Breast epithelium (tissue), 4 donors: Measurements from ENCODE around the gene SNX33. TPM values are rescaled to one million over a fixed set of nuclear protein-coding genes. Genes with fewer than 3 reads are reported as not detected.
"Not testable (repeated sequence)": the region's sequence is repeated elsewhere in the genome, so short reads cannot be mapped to it uniquely, and the experiment has no call there.

ENCODE experiments used
- DNase-seq, 2 donors: peaks; one replicate each; pipeline ENCODE4 v3.0.0-alpha.2; 2019; ENCODE audit warnings: low spot score in 2 of 2
- H3K27ac ChIP-seq, 2 donors: fragments of 200-600 bp; sonication (generic) in 1 of 2; one replicate each; pipeline ENCODE4 v1.5.1; 2016 to 2019; ENCODE audit warnings: mild to moderate bottlenecking in 1 of 2
- H3K27me3 ChIP-seq, 2 donors: fragments of 200-600 bp; sonication (generic) in 1 of 2; one replicate each; pipeline versions ENCODE4 v1.5.1 to v1.6.0; 2017 to 2019; ENCODE audit warnings: control low read depth in 1 of 2, mild to moderate bottlenecking in 1 of 2
- H3K36me3 ChIP-seq: fragments of 200-600 bp; one replicate; pipeline ENCODE4 v1.5.1; 2019
- H3K4me1 ChIP-seq, 2 donors: fragments of 200-600 bp; sonication (generic); one replicate each; pipeline ENCODE4 v1.5.1; 2016 to 2019; ENCODE audit warnings: control low read depth in 1 of 2
- H3K4me3 ChIP-seq, 3 donors: fragments of 200-600 bp; sonication (generic); 1 replicate in 2 of 3; 2 replicates in 1 of 3; pipeline ENCODE4 v1.5.1; 2016 to 2019; ENCODE audit warnings: mild to moderate bottlenecking in 3 of 3, moderate library complexity in 2 of 3
- H3K9me3 ChIP-seq, 2 donors: fragments of 200-600 bp; sonication (generic) in 1 of 2; one replicate each; pipeline ENCODE4 v1.5.1; 2016 to 2019; ENCODE audit warnings: control low read depth in 1 of 2
- POLR2A ChIP-seq: fragments of 450-650 bp; IDR thresholded peaks from one replicate; pipeline ENCODE4 v1.6.1; 2016; ENCODE audit warnings: antibody characterized with exemption, mild to moderate bottlenecking, moderate library complexity
- POLR2AphosphoS5 ChIP-seq, 3 donors: sonication (generic); formaldehyde crosslinking; IDR thresholded peaks; one replicate each; pipeline ENCODE4 v1.6.1; 2017; ENCODE audit warnings: antibody characterized with exemption in 3 of 3
- intact Hi-C: fragments of 100-400 bp; cut with DNase I; formaldehyde crosslinking; loops from one replicate; pipeline ENCODE4 v1.15.1; 2023; ENCODE audit warnings: low total_unique reads
- total RNA-seq, 3 donors: library from RNA; depleted of rRNA; stranded (reverse); fragments of >200 nt; gene quantifications; one replicate each; pipeline ENCODE4 v1.1.0, GENCODE V29; 2016
- TF ChIP-seq, protein P1 (sequence below), 3 donors: fragments of 450-650 bp; IDR thresholded peaks; one replicate each; pipeline ENCODE4 v1.5.1; 2016 to 2017; ENCODE audit warnings: antibody characterized with exemption in 3 of 3, mild to moderate bottlenecking in 3 of 3, moderate library complexity in 3 of 3

The SNX33 gene
- total RNA-seq, 3 donors from 2014 or later = 32.8 to 42.7 (median 36.3) TPM

DNA sequence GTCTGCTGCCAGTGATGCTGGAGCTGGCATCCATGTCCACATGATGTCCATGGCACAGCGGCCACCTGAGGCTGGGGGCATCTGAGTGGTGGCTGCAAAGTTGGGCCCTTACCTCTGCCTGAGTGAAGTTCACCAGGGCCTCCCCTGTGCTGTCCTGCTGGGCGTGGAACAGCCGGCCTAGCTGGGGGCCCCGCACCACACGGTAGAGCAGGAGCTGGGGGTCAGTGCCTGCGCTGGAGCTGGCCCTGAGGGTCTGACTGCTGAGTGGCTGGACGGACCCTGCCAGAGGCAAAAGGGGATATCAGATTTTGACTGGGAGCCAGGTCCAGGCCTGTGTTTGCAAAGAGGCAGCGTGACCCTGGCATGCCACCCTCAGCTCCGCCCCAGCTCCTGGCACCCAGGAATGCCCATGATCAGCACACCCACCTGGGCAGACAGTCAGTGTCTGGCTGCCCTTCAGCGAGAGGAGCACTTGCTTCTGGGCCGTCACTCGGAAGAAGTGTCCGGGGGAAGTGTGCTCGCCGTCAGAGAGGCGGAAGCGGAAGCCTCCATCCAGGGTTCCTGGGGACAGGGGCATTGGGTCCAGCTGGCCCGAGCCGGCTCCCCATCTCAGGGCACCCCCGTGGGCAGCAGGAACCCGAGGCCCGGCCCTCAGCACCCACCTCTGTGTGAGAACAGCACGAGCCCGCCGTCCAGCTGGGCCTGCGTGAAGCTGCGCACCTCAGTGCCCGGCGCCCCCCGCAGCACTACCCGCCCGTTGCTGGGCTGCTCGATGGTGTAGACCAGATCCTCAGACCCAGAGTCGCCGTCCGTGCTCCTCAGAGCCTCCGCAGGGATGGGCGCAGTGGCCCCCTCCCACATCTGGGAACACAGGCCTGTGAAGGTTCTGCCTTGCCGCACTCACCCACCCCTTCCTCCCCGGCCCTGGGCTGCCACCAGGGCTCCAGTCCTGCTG is 34.7 kb downstream of the SNX33 start:
- no peak overlapping the region for H3K27ac ChIP-seq
- no peak for DNase-seq
- no peaks in the 10 kb centered on the region for H3K36me3 ChIP-seq
- peaks cover 0 to 4% of the 10 kb centered on the region in 2 donors for H3K4me1 ChIP-seq
- H3K9me3 ChIP-seq = no peaks in the 10 kb centered on the region
- intact Hi-C loops = no loop called here
- TF ChIP-seq, protein P1, sequence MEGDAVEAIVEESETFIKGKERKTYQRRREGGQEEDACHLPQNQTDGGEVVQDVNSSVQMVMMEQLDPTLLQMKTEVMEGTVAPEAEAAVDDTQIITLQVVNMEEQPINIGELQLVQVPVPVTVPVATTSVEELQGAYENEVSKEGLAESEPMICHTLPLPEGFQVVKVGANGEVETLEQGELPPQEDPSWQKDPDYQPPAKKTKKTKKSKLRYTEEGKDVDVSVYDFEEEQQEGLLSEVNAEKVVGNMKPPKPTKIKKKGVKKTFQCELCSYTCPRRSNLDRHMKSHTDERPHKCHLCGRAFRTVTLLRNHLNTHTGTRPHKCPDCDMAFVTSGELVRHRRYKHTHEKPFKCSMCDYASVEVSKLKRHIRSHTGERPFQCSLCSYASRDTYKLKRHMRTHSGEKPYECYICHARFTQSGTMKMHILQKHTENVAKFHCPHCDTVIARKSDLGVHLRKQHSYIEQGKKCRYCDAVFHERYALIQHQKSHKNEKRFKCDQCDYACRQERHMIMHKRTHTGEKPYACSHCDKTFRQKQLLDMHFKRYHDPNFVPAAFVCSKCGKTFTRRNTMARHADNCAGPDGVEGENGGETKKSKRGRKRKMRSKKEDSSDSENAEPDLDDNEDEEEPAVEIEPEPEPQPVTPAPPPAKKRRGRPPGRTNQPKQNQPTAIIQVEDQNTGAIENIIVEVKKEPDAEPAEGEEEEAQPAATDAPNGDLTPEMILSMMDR (IDR thresholded peaks at IDR 0.05) = no peak
- TF ChIP-seq POLR2AphosphoS5 (IDR thresholded peaks at IDR 0.05) (no peak), POLR2A (no peak)
- no peak overlapping the region for H3K4me3 ChIP-seq
- no peaks in the 10 kb centered on the region for H3K27me3 ChIP-seq

DNA sequence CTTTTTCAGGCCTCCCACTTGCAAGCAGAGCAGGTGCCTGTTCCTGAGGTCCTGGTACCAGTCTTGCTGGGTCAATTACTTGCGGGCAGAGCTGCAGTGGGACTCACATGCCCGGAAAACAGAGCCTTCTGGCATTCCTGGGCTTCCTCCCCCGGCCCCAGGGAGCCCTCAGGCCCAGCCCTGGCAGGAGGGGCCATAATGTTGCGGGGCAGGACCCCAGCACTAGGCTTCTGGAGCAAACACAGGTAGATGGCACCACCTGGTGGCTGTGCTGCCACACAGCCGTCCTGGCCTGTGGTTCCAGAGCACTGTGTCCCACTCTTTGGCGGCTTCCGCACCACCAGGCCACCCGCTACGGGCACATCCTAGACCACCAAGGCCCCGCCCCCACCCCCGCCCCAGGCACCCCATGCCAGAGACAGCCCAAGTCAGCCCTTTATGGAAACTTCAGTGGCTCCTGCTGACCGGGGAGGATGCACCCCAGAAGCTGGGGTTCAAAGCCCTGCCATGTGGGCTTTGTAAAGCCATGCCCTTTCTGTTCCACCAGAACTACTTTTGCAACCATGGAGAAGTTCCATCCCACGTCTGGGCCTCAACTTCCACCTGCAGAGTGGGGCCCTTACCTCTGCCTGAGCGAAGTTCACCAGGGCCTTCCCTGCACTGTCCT is 36.1 kb downstream of the SNX33 start:
- H3K4me1 ChIP-seq, H3K4me3 ChIP-seq, H3K9me3 ChIP-seq, H3K27me3 ChIP-seq, DNase-seq, intact Hi-C loops, H3K27ac ChIP-seq, H3K36me3 ChIP-seq: not testable (repeated sequence)
- TF ChIP-seq, protein P1 (IDR thresholded peaks at IDR 0.05) = peak; percentile 31 to 80 (median 64)

DNA sequence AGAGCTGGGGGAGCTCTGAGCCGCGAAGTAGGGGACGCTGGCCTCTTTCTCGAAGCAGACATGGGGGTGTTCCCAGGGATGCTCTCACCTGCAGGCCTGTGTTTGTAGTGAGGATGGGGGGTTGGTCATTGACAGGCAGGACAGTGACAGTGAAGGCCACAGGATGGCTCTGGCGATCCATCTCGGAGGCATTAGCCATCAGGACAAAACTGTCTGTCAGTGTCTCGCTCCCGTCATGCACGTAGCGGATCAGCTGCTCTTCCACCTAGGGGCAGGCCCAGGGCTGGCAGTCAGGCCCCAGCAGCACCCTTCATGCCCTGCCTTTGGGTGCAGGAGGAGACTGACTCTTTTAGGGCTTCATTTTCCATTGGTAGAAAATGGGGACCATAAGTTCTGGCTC is 36.9 kb downstream of the SNX33 start:
- Histone ChIP-seq H3K4me3 (no peak overlapping the region), H3K27ac (no peak overlapping the region), H3K27me3 (no peaks in the 10 kb centered on the region), H3K36me3 (no peaks in the 10 kb centered on the region), H3K4me1 (peaks cover 0 to 4% of the 10 kb centered on the region in 2 donors), H3K9me3 (no peaks in the 10 kb centered on the region)
- TF ChIP-seq POLR2AphosphoS5 (IDR thresholded peaks at IDR 0.05) (no peak), POLR2A (no peak)
- TF ChIP-seq, protein P1 (IDR thresholded peaks at IDR 0.05) = no peak
- intact Hi-C loops = no loop called here
- no peak for DNase-seq

DNA sequence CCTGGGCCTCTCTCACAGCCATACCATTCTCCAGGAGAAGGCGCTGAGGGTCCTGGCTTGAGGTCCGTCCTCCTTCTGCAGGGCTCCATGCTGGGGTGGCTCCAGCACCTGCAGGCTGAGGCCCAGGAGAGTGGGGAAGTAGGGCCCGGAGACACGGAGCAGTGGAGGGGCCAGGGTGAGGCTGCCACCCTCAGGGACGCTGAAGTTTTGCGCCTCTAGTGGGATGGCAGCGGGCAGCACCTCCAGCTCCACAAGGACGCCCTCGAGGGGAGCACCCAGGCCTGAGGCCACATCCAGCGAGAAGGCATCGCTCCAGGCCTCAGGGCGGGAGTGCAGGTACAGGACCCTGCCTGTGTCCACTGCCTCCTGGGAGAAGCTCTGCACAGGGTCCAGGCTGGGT is 37.5 kb downstream of the SNX33 start:
- DNase-seq = no peak
- Histone ChIP-seq H3K4me1 (peaks cover 0 to 4% of the 10 kb centered on the region in 2 donors), H3K27me3 (no peaks in the 10 kb centered on the region), H3K9me3 (no peaks in the 10 kb centered on the region), H3K36me3 (no peaks in the 10 kb centered on the region), H3K4me3 (no peak overlapping the region), H3K27ac (no peak overlapping the region)
- TF ChIP-seq POLR2A (no peak), POLR2AphosphoS5 (IDR thresholded peaks at IDR 0.05) (no peak)
- TF ChIP-seq, protein P1 (IDR thresholded peaks at IDR 0.05) = no peak
- intact Hi-C loops = no loop called here

DNA sequence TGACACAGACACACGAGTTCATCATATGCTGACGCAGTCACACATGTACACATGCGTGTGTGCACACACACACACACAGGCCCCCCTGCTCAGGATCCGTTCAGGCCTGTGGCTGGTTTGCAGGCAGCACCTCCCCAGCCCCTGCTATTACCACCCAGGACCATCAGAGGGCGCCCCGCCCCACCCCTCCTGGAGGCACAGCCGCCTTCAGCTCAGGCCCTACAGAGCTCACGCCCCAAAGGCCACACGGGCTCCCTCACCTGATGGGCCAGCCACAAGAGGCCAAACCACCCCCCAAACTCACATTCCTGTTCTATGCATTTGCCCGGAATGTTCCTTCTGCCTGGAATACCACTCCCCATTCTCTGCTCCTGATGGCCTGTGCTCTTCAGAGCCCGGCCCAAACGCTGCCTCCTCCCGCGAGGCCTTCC is 38.5 kb downstream of the SNX33 start:
- intact Hi-C loops = not testable (repeated sequence)

More for the DNA sequence above, 38.5 kb downstream of the SNX33 start:
- TF ChIP-seq, protein P1 (IDR thresholded peaks at IDR 0.05) = peak in 2 of 3 donors; percentile 55 to 75
- H3K36me3 ChIP-seq, H3K4me1 ChIP-seq, H3K9me3 ChIP-seq, H3K27ac ChIP-seq, H3K4me3 ChIP-seq, H3K27me3 ChIP-seq: not testable (repeated sequence)
- peak; percentile 54 to 78 for DNase-seq
